HG03575 (cell line): ENCODE results near the gene MAPK12.

Source experiments
- ATAC-seq: cut with Tn5 transposase; IDR thresholded peaks from one replicate; pipeline ENCODE4 v1.9.1; 2021; ENCODE audit not compliant: unreplicated experiment, insufficient number of reproducible peaks, low FRiP score; ENCODE audit errors: extremely low read depth

Gene MAPK12

DNA sequence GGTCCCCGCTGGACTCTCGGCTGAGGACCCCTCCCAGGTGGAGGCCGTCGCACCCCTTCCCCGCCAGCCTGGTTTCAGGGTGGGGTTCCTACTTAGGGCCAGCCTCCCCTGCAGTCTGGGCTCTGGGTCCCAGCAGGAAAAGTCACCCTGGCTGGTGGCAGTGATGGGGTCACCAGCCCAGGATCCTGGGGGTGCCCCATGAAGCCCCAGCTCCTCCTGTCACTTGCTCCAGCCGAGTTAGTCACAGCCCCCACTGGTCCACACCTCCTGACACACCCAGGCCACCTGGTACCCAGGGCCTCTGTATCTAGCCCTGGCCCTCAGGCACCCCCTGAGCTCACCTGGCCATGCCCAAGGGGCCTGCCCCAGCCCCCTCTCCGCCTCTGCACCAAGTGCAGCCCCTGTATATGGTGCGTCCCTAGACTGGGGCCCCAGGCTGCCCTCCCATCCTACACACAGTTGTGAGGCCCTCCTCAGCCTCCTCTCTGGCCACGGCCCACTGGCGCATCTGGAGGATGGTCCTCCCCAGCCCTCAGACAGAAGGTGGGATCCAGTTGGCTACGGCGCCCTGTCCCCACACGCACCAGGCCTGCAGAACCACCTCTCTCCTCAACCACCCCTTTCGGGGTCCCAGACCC, 39.3 kb upstream of the MAPK12 start:
- ATAC-seq: no peak

DNA sequence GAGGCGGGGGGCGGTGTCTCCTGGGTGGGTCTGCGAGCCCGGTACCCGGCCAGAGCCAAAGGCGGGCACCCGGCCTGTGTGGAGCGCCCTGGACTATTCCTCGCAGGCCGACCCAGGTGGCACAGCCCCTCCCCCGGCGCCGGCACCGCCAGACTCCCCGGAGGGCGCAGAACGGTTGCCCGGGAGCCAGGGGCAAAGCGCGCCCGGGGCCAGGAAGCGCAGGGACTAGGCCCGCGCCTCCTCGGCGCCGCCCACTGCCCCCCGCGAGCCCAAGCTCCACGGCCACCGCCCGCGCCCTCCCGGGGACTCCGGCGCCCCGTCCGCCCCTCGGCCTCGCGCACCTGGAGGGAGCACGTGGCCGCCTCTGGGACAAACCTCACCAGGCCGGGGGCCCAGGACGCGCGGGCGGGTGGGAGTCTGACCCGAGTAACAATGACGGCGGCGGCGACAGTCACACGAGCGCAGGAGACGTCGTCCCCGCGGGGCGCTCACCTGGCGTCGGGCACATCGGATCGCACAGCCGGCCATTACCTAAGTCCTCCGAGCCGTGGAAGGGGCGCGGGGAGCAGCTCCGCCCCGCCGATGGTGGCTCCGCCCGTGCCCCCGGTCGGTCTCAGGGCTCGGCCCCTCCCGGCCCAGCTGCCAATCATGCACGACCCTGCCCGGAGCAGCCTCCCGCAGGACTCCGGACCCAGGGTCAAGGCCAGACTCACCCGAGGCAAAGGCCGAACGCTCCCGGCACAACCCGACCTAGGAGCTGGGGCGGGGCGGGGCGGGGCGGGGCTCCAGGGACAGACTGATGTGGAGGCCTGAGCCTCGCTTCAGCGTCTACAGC, 38.5 kb upstream of the MAPK12 start:
- ATAC-seq: no peak

DNA sequence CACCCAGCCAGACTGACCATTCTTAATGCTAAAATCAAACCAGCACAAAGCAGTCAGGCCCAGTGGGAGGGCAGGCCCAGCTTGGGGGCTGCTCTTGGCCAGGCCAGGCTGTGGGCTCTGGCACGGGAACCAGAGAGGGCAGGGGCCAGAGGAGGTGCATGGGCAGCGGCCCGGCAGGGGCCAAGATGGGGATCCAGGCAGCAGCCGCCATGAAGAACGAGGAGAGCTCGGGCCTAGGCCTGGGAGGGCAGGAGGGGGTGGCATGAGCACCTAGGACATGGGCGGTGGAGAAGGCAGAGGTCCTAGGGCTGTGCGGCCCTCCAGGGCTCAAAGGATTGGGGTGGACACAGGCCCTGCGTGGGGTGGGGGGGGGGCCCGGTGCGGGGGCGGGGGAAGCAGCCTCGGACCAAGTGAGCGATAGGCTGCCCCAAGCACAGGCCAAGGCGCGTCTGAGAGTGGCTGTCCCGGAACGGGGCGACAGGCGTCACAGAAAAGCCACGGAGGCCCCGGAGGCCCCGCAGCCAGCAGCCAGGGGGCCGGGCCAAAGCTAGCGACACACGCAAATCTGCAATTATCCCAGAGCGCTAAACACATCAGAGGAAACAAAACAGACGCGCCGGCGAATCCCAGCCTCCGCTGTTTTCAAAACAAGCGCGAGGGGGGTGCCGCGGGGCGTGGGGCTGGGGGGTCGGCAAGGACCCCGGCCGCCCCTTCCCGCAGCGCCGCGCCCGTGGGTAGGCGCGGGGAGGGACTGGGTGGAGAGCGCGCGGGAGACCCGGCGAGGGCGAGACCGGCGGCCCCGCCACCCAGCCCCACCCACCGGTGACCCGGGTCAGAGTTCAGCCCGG, 37.7 kb upstream of the MAPK12 start:
- ATAC-seq: no peak

DNA sequence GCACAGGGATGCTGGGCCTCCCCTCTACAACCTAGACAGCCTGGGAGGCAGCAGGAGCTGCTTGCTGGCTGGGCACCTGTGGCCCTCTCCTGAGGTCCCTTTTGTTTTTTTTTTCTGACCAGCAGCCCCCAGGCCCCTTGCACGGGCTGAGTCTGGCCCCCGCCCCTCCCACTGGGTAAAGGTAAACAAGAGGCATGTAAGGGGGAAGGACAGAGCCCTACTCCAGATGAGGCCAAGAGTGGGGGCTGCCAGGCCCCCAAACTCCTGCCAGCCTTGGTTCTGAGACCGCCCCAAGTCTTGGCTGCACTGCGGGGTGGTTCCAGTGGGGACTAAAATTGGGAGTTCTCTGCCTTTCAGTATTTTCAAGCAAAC, 36.8 kb upstream of the MAPK12 start:
- ATAC-seq: no peak

DNA sequence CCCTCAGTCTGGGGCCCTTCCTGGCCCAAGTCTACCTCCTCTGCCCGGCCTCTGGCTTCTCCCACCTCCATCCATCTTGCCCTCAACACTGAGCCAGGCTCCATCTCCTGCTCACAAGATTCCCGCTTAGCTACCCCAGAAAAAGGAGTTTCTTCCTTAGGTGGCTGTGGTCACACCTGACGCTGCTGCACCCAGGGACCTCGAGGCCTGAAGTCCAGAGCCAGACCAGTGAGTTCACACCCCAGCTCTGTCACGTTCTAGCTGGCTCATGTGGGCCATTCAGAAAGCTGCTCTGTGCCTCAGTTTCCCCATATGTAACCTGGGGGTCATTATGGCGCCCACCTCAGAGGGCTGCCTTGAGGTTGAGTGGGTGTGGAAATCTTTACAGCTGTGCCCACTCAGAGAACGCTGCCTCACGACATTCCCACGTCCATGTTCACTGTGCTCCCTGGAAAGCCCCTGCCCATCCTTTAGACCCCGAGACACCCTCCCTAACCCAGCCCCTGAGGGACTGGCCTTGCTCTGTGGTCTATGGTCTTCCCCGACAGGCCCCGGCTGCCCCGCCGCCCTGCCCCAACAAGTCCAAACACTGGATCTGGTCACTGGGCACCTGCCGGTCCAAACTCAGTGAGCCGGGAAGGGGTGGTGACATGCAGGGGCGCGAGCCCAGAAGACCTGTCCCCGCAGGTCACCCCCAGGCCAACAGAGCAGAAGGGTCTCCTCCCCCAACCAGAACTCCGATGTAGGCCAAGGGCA, 36.2 kb upstream of the MAPK12 start:
- no peak for ATAC-seq

DNA sequence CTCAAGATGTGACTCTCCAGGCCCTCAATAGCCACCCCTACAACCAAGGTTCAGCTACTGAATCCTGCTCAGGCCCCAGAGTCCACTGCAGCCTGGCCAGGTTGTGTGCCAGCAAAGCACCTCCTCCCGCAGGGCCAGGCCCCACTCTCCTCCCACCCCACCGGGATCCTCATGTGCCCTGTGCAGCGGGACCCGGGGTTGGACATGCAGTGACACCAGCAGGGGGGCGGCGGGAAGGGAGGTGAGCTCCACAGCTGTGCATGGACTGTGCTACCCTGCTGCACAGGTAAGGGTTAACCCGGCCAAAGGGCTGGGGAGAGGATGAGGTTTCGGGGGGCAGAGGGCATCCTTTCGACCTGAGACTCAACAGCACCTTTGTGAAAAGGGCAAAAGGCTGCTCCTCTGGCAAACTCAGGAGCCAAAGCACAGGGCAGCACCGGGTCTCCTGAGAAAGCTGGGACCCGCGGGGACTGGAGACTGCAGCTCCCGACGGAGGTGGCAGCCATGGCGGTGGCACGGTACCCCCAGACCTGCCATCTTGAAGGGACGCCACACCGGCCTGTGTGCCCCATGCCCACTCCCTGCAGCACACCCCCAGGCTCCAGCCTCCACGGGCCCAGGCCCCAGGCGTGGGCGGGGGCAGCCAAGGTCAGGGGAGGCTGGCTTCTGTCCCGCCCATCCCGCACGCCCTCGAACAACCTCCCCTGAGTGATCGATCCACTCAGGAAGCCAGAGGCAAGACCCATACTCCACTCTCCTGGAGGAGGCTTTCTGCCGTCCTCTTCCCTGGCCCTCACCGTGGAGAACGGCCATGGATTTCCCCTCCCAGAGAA, 35.4 kb upstream of the MAPK12 start:
- ATAC-seq: no peak

DNA sequence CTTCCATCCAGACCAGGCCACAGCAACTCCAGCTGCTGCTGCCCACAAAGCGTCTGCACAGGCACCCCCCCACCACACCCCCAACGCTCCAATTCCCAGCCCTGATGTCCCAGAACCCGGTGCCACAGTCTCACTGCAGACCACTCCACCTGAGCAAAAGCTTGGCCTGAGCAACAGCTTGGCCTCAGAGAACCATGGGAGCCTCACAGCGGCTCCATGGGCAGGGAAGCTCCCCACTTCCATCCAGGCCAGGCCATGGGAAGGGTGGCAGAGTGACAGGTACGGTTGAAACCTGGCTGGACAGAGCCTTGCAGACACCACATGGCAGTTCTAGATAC, 32.8 kb upstream of the MAPK12 start:
- no peak for ATAC-seq

DNA sequence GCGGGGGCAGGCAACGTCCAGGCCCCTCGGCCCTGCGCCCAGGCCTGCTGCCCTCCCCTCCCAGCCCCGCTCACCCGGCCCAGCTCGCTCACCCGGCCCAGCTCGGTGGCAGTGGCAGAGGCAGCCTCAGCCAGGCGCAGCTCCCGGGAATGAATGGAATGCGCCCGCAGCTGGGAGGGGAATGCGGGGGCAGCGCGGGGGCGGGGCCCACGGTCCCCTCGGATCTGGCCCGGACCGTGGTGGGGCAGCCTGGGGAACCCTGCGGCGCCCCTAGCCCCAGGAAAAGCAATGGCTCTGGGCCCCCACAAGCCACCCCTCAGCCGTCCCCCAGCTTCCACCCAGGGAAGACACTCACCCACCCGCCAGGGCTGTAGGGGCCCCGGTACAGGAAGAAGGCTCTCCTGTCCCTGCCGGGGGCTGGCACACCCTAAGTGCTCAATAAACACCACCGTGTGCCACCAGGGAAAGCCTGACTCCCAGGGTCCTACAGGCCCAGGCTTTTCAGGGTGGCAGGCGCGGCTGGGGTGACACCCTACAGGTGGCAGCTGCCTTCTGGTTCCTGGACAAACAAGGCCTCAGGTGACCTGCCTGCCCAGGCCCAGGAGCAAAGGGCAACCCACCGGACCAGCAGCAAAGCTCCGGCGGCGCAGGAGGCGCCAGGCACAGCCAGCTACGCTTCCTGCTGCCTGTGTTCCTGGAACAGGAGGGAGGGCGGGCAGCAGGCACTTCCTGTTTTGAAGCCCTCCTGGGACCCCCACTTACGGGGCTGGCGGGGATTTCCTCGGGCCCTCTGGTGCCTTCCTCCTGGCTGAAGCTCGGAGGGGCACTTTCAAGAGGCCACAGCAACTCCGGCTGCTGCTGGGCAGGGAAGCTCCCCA, 32.2 kb upstream of the MAPK12 start:
- ATAC-seq: no peak

DNA sequence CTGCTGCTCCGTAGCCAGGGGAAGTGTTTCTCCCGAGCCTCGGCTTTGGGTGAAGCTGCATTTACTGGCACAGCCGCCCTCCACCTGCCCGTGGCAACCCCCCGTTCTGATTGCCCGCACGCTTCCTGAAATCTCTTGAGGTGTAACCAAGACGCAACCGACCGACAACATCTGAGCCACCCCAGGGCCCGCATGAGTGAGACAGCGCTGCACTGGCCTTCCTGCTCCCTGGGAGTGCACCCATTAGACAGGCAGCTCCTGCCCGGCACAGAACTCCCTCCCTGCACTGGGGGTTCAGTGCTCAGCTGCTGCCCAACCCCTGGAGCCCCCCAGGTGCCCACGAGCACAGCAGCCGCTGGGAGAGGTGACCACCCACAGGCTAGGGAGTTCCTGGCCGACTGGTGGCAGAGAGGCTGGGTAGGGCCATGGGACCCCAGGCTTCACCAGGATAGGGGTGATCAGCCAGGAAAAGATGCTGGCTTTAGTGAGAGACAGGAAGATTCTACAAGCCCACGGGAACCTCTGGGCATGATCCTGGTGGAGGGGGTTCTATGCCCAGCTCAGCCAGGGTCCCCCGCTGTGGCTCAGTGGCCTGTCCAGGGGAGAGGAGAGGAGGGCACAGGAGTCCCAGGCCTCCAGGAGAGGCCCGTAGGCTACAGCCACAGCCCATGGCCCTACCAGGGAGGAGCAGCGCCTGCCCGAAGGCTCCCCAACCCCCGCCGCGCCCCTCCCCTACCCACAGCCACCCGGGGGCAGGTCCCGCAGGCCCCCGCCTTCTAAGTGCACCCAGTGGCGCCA, 31.4 kb upstream of the MAPK12 start:
- ATAC-seq: no peak

DNA sequence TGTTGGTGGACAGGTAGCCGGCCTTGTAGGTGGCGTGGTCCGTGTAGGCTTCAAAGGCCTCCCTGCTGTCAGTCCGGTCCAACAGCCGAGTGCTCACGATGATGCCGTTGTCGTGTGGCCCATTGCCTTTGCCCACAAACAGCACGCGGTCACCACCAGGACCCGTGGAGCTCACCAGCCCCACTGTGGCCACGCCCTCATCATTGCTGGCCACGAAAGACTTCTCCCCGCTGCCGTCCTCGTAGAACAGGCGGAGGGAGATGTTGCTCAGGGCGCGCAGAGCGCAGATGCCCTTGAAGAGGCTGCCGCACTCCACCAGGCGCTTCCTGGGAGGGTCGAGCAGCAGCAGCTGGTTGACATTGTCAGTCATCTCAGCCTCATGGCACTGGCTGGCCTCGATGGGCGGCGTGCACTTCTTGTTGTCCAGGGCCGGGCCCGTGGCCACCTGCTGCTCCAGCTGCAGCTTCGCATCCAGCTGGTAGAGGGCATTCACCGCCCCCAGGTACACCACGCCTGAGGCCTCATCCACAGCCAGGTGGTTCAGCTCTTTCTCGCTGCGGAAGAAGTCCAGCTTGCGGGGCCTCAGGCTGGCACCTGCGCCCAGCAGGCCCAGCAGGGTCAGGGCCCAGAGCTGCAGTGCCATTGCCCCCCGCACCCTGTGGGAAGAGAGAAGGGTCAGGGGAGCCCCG, 28.6 kb upstream of the MAPK12 start:
- no peak for ATAC-seq

DNA sequence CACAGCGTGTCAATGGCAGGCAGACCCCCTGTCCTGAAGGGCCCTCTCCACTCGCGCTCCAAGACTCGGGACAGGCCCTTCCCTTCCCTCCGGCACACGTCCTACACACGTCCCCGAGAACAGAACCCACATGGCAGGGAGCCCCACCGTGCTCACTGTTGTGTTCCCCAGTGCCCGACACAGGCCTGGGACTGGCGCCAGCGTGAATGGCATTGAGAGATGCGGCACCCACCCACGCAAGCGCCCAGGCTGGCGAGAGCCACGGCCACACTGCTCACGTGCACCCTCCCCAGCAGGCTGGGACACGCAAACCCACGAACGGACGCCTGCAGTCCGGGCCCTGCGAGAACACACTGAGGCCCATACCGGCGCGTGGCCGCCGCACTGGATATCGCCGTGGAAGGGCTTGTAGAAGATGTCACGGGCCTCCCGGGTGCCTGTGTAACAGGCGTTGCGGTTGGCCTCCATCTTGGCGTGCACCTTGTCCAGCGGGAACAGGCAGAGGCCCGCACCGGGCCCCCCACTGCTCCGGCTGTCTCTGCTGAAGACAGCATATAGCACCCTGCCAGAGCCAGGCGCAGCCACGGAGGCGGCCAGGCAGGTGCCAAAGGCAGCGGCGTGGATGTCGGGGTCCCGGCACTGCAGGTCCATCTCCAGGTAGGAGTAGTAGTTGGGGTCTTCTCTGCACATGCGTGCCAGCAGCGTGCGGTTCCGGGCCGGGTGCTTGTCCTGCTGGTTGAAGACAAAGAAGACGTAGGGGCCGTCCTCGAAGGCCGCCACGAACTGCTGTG, 27.9 kb upstream of the MAPK12 start:
- no peak for ATAC-seq

DNA sequence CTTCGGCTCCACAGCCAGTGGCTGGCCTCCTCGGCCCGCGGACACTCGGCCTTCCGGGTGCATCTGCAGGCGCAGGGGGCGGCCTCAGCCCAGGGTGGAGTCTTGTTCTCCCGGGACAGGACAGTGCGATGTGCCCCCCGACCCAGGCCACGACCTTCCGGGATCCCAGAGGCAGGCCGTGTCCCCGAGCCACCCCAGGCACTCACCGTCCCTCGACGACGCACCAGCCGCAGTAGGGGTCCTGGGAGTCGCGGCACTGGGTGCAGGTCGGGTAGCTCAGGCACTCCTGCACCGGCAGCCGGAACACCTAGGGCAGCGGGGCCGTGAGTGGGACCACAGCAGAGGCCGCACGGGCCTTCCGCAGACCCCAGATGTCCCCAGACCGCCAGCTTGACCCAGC, 26.2 kb upstream of the MAPK12 start:
- no peak for ATAC-seq

DNA sequence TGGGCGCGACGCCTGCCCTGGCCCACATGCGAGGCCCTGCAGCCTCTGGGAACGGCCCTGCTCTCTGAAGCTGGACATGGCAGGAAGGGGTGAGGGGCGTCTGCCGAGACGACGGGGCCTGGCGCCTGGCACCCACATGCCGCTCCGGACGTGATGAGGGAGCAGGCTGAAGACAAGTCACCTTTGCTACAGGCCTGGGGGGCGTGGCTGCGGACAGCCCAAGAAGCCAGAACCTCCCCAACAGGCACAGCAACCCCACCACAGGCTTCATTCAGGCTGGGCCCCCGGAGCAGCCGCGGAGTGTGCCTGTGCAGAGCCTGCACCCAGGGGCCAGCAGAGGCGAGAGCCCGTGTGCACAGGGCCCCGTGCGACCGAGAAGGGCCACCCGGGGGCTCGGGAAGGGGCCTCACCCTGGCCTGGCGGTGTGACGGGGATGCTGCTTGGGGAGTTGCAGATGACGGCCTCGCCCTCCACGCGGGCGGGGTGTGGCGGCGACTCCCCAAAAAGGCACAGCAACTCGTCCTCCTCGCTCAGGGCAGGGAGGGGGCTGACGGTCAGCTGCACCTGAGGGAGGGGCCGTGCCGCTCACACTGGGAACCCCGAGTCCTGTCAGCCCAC, 25.3 kb upstream of the MAPK12 start:
- no peak for ATAC-seq

DNA sequence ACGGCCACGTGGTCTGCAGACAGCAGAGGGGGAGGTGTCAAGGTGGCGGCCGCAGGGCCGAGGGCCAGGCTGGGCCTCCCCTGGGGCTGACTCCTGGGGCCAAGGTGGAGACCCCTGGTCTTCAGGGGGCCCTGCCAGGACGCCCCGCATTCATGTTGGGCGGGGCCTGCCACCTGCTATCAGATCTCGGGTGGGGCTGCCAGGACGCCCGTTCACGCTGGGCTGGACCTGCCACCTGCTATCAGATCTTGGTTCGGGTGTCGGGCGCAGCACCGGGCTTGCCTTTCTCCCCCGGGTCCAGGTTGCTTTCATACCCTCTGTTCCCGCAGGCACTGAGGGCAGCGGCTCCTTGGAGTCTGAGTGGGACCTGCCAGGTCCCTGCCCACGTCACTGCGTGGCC, 24.8 kb upstream of the MAPK12 start:
- ATAC-seq: no peak

DNA sequence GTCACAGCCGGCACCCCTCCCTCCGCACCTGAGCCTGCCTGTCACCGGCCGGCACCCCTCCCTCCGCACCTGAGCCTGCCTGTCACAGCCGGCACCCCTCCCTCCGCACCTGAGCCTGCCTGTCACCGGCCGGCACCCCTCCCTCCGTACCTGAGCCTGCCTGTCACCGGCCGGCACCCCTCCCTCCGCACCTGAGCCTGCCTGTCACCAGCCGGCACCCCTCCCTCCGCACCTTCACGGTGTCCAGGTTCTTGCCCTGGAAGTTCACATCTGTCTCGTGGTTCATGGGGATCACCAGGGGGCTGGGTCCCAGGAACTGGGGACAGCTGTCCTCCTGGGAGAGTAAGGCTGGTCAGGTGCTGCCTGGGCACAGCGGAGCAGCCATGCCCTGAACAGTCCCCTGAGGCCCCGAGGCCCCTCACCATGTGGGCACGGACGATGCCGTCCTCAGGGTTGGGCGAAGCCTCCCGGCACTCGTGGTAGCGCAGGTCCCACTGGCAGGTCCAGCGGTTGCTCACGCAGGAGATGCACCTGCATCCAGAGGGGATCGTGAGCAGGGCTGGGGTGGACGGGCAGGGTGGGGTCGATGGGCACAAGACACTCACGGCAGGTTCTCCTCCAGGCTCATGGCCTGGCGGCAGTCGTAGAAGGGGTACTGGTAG, 24.2 kb upstream of the MAPK12 start:
- ATAC-seq: no peak
